HepG2 (cell line): ENCODE results near the gene SLCO2B1. TPM values are rescaled to one million over a fixed set of nuclear protein-coding genes. Genes with fewer than 3 reads are reported as not detected.

Source experiments
- HDAC1 ChIP-seq: sonication (generic); formaldehyde crosslinking; IDR thresholded peaks from 2 replicates; pipeline ENCODE4 v1.5.1; 2020; ENCODE audit warnings: mild to moderate bottlenecking, missing genetic modification reagents
- HHEX ChIP-seq: IDR thresholded peaks from 2 replicates; pipeline ENCODE4 v1.6.1; 2016; ENCODE audit warnings: control low read depth
- MAFG ChIP-seq: sonication (generic); formaldehyde crosslinking; IDR thresholded peaks from 2 replicates; pipeline ENCODE4 v1.5.1; 2020; ENCODE audit warnings: mild to moderate bottlenecking, missing genetic modification reagents
- MAZ ChIP-seq, 2 experiments: sonication (generic) in 1 of 2; formaldehyde crosslinking in 1 of 2; IDR thresholded peaks; 2 replicates each; pipeline versions ENCODE4 v1.5.0 to v1.6.1; 2012 to 2020; ENCODE audit warnings: low read depth in 2 of 2, mild to moderate bottlenecking in 2 of 2, borderline replicate concordance in 1 of 2, improper control_type of control experiment in 1 of 2, low read length in 1 of 2, missing genetic modification reagents in 1 of 2, moderate library complexity in 1 of 2
- MEIS1 ChIP-seq: sonication (generic); formaldehyde crosslinking; IDR thresholded peaks from 2 replicates; pipeline ENCODE4 v1.9.0; 2021; ENCODE audit warnings: mild to moderate bottlenecking, missing genetic modification reagents, moderate library complexity, borderline replicate concordance
- NBN ChIP-seq: fragments of 450-650 bp; conservative IDR thresholded peaks from 2 replicates; pipeline ENCODE4 v1.6.1; 2017
- NFRKB ChIP-seq: fragments of 450-650 bp; IDR thresholded peaks from 2 replicates; pipeline ENCODE4 v1.6.1; 2017
- TEAD2 ChIP-seq: sonication (generic); formaldehyde crosslinking; IDR thresholded peaks from 2 replicates; pipeline ENCODE4 v1.9.0; 2021; ENCODE audit warnings: missing genetic modification reagents
- ZNF549 ChIP-seq: sonication (generic); formaldehyde crosslinking; IDR thresholded peaks from 2 replicates; pipeline ENCODE4 v1.5.0; 2020; ENCODE audit warnings: missing genetic modification reagents
- ZNF746 ChIP-seq: sonication (generic); formaldehyde crosslinking; IDR thresholded peaks from 2 replicates; pipeline ENCODE4 v1.8.0; 2022; ENCODE audit warnings: mild to moderate bottlenecking, missing genetic modification reagents
- ZNF883 ChIP-seq: sonication (generic); formaldehyde crosslinking; IDR thresholded peaks from 2 replicates; pipeline ENCODE4 v1.5.1; 2020; ENCODE audit warnings: mild to moderate bottlenecking, missing genetic modification reagents; ENCODE audit errors: not compliant biosample characterization
- polyA plus RNA-seq, 8 experiments: library from polyadenylated mRNA; depleted of rRNA in 3 of 8; stranded (reverse) in 7 of 8; unstranded in 1 of 8; fragments of >200 nt; fragmentation: Illumina TruSeq in 4 of 8; extraction: Trizol in 4 of 8; gene quantifications; 2 replicates each; pipeline versions ENCODE4 v1.2.1 to v1.2.3, GENCODE V29; 2011 to 2016; ENCODE audit warnings: low read depth in 4 of 8, missing spikeins in 1 of 8, mixed read lengths in 1 of 8; ENCODE audit not compliant: insufficient read depth in 1 of 8
- total RNA-seq, 5 experiments: library from RNA; depleted of rRNA; stranded (reverse); fragments of >200 nt; fragmentation: Illumina TruSeq; extraction: Trizol; gene quantifications; 2 replicates each; pipeline ENCODE4 v1.2.3, GENCODE V29; 2016; ENCODE audit warnings: low read depth in 1 of 5
- TF ChIP-seq, protein P1 (sequence below), 2 experiments: sonication (generic) in 1 of 2; formaldehyde crosslinking in 1 of 2; IDR thresholded peaks; 2 replicates each; pipeline versions ENCODE4 v1.4.0 to v1.6.1; 2018 to 2020; ENCODE audit warnings: missing genetic modification reagents in 2 of 2, borderline replicate concordance in 1 of 2, low read depth in 1 of 2, mild to moderate bottlenecking in 1 of 2, missing biosample characterization in 1 of 2
- TF ChIP-seq, protein P2 (sequence below): fragments of 450-650 bp; IDR thresholded peaks from 2 replicates; pipeline ENCODE4 v1.6.1; 2017; ENCODE audit warnings: mild to moderate bottlenecking
- TF ChIP-seq, protein P3 (sequence below): sonication (generic); formaldehyde crosslinking; IDR thresholded peaks from 2 replicates; pipeline ENCODE4 v1.8.1; 2022; ENCODE audit warnings: mild to moderate bottlenecking, missing genetic modification reagents

Gene SLCO2B1
- total and polyA plus RNA-seq, 2 of the 13 experiments (the other 11 are each of a cell fraction or from before 2014, with no cell fraction given), result 15.3 to 19.8 TPM

DNA sequence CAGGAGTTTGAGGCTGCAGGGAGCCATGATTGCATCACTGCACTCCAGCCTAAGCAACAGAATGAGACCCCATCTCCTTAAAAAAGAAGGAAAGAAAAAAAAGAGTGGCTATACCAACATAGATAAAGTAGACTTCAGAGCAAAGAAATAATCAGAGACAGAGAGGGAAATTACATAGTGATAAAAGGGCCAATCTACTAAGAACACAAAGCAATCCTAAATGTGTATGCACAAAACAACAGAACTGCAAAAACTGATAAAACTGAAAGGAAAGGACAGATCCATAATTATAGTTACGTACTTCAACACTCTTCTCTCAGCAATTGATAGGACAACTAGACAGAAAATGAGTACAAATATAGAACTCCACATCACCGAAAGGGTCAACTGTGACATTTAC, 36.4 kb upstream of the SLCO2B1 start (continued):
- TF ChIP-seq, protein P1, sequence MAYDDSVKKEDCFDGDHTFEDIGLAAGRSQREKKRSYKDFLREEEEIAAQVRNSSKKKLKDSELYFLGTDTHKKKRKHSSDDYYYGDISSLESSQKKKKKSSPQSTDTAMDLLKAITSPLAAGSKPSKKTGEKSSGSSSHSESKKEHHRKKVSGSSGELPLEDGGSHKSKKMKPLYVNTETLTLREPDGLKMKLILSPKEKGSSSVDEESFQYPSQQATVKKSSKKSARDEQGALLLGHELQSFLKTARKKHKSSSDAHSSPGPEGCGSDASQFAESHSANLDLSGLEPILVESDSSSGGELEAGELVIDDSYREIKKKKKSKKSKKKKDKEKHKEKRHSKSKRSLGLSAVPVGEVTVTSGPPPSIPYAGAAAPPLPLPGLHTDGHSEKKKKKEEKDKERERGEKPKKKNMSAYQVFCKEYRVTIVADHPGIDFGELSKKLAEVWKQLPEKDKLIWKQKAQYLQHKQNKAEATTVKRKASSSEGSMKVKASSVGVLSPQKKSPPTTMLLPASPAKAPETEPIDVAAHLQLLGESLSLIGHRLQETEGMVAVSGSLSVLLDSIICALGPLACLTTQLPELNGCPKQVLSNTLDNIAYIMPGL (CRISPR knock-in tag; IDR thresholded peaks at IDR 0.05; ENCODE audit: borderline replicate concordance in 1 of 2, low read depth in 1 of 2), result no peak
- TF ChIP-seq TEAD2 (CRISPR knock-in tag) (no peak), HDAC1 (CRISPR knock-in tag) (no peak), NBN (no peak), NFRKB (no peak), ZNF746 (CRISPR knock-in tag) (no peak), MAZ (IDR thresholded peaks at IDR 0.05; ENCODE audit: borderline replicate concordance, low read depth, low read length) (no peak), MAZ (CRISPR knock-in tag; IDR thresholded peaks at IDR 0.05; ENCODE audit: low read depth) (no peak), ZNF883 (CRISPR knock-in tag) (no peak), HHEX (CRISPR knock-in tag) (no peak), MEIS1 (no peak), ZNF549 (CRISPR knock-in tag) (no peak), MAFG (CRISPR knock-in tag) (no peak)
- TF ChIP-seq, protein P2, sequence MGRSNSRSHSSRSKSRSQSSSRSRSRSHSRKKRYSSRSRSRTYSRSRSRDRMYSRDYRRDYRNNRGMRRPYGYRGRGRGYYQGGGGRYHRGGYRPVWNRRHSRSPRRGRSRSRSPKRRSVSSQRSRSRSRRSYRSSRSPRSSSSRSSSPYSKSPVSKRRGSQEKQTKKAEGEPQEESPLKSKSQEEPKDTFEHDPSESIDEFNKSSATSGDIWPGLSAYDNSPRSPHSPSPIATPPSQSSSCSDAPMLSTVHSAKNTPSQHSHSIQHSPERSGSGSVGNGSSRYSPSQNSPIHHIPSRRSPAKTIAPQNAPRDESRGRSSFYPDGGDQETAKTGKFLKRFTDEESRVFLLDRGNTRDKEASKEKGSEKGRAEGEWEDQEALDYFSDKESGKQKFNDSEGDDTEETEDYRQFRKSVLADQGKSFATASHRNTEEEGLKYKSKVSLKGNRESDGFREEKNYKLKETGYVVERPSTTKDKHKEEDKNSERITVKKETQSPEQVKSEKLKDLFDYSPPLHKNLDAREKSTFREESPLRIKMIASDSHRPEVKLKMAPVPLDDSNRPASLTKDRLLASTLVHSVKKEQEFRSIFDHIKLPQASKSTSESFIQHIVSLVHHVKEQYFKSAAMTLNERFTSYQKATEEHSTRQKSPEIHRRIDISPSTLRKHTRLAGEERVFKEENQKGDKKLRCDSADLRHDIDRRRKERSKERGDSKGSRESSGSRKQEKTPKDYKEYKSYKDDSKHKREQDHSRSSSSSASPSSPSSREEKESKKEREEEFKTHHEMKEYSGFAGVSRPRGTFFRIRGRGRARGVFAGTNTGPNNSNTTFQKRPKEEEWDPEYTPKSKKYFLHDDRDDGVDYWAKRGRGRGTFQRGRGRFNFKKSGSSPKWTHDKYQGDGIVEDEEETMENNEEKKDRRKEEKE, result no peak
- TF ChIP-seq, protein P3, sequence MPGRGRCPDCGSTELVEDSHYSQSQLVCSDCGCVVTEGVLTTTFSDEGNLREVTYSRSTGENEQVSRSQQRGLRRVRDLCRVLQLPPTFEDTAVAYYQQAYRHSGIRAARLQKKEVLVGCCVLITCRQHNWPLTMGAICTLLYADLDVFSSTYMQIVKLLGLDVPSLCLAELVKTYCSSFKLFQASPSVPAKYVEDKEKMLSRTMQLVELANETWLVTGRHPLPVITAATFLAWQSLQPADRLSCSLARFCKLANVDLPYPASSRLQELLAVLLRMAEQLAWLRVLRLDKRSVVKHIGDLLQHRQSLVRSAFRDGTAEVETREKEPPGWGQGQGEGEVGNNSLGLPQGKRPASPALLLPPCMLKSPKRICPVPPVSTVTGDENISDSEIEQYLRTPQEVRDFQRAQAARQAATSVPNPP, result no peak
- TF ChIP-seq, all 625 proteins: peak for 0
